ENCODE data around the gene SMAD5.

SMAD5 gene

GRCh38 chr5:136137497-136138220 lies 5.0 kb downstream of the SMAD5 start:
- TF ChIP-seq, protein P1, sequence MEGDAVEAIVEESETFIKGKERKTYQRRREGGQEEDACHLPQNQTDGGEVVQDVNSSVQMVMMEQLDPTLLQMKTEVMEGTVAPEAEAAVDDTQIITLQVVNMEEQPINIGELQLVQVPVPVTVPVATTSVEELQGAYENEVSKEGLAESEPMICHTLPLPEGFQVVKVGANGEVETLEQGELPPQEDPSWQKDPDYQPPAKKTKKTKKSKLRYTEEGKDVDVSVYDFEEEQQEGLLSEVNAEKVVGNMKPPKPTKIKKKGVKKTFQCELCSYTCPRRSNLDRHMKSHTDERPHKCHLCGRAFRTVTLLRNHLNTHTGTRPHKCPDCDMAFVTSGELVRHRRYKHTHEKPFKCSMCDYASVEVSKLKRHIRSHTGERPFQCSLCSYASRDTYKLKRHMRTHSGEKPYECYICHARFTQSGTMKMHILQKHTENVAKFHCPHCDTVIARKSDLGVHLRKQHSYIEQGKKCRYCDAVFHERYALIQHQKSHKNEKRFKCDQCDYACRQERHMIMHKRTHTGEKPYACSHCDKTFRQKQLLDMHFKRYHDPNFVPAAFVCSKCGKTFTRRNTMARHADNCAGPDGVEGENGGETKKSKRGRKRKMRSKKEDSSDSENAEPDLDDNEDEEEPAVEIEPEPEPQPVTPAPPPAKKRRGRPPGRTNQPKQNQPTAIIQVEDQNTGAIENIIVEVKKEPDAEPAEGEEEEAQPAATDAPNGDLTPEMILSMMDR (IDR thresholded peaks at IDR 0.05): no peak
- DNase-seq (ENCODE audit: low spot score): no peak
- Histone ChIP-seq H3K4me3 (no peak overlapping the region), H3K27ac (no peak overlapping the region)

DNA sequence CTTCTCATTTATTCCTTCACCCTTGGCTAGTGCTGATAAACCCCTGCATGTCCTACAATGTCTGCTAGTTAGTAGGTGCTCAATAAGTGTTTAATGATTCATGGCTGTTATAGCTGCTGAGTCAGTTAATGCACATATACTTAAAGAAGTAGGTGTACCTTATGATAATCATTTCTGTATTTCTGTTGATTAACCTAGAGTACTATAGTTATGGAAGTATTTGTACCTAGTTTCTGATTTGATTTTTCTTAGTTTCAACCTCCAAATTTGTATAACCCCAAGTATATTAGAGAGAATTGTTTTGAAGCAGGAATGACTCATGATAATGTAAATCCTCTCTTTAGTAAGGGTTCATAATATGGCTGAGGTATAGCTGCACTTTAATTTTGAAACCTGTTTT lies 8.9 kb downstream of the SMAD5 start:
- no peak overlapping the region for H3K4me3 ChIP-seq
- no peak overlapping the region for H3K27ac ChIP-seq
- TF ChIP-seq, protein P1 (IDR thresholded peaks at IDR 0.05): no peak
- DNase-seq (ENCODE audit: low spot score): no peak

DNA sequence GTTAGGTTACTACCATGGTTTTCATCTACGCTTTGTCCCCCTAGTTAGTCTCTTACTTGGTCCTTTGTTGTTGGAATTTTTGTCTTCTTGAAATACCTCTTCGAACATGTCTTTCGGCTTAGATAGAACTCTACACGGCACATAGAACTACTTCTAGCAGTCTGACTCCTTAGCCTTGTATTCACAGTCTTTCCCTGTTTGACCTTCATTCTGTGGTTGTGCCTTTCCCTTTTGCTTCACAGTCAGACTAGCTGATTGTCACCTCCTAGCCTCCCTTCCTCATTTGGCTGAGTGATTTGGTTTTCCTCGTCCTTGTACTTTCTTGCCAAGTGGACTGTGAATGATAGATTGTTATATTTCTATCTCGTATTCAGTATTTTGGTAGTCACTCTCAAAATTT lies 10.7 kb downstream of the SMAD5 start:
- Histone ChIP-seq H3K27ac (no peak overlapping the region), H3K4me3 (no peak overlapping the region)
- DNase-seq (ENCODE audit: low spot score): no peak
- TF ChIP-seq, protein P1 (IDR thresholded peaks at IDR 0.05): no peak

DNA sequence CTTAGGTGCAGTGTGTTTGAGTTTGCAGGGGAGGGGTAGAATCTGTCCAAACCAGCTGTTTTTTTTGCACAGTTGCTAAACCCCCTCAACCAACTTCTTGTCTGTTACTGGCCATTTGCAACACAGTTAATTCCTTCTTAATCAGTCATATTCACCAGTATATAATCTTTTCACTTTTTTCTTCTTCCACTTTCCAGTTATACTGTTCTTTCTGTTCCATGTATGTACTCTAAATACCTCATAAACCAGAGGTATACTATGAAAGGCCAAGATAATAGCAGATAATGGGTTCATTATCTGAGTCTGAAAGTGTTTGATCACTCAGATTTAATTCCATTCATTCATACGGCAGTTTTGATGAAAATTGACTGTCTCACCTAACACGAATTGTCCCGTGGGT lies 11.1 kb downstream of the SMAD5 start:
- Histone ChIP-seq H3K27ac (no peak overlapping the region), H3K4me3 (no peak overlapping the region)
- no peak for DNase-seq (ENCODE audit: low spot score)
- TF ChIP-seq, protein P1 (IDR thresholded peaks at IDR 0.05): no peak

DNA sequence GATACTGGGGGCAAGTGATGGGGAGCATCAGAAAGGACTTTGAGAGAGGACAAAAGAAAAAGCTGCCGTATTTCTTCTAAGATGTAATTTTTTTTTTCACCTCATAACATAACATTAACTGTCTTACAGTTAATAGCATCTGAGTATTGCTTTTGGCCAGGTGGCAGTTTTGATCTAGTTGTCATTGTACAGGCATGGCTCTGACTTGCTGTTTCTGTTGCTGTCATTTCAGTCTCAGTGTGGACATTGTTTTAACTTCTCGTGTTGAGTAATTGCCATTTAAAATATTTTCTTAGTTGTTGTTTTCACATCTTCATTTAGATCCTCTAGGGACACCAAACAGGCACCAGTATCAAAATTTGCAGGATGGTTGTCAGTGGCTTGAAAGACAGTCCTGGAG lies 12.4 kb downstream of the SMAD5 start:
- no peak for DNase-seq (ENCODE audit: low spot score)
- TF ChIP-seq, protein P1 (IDR thresholded peaks at IDR 0.05): no peak
- H3K4me3 ChIP-seq: no peak overlapping the region
- H3K27ac ChIP-seq: no peak overlapping the region

DNA sequence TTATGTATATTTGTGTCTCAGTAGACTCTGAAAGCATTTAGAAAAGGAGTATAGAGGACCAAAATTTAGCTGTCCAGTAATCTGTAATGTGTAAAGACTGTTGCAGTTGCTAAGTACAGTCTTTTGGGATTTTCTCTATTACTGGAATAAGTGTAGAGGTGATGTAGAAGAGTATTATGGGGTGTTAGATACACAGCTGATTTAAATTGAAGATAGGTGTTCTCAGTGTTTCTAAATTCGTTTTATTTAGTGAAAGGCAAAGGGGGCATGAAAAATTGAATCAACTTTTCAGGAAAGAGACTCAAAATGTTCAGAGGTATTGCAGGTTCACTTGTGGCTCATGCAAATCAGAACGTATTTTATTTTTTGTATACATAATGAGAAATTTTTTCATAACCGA lies 13.6 kb downstream of the SMAD5 start:
- TF ChIP-seq, protein P1 (IDR thresholded peaks at IDR 0.05): no peak
- H3K27ac ChIP-seq: no peak overlapping the region
- H3K4me3 ChIP-seq: no peak overlapping the region
- DNase-seq (ENCODE audit: low spot score): no peak

GRCh38 chr5:136147632-136148031 lies 15.0 kb downstream of the SMAD5 start:
- no peak for DNase-seq (ENCODE audit: low spot score)
- Histone ChIP-seq H3K4me3 (no peak overlapping the region), H3K27ac (no peak overlapping the region)
- TF ChIP-seq, protein P1 (IDR thresholded peaks at IDR 0.05): no peak

All from coronary artery (tissue), 2 donors.